Skin epidermis (tissue), 12 donors: ENCODE measurements around the gene CHMP6.

Experiments used
- H3K27ac ChIP-seq, 21 experiments: fragments of 200-600 bp; sonication (generic) in 11 of 21; one replicate each; pipeline ENCODE4 v1.5.0; 2020; ENCODE audit warnings: mild to moderate bottlenecking in 3 of 21, inconsistent platforms in 2 of 21, moderate library complexity in 2 of 21
- H3K4me3 ChIP-seq, 7 experiments: fragments of 200-600 bp; sonication (generic) in 2 of 7; one replicate each; pipeline ENCODE4 v1.5.0; 2020; ENCODE audit warnings: inconsistent platforms in 2 of 7, mild to moderate bottlenecking in 2 of 7, moderate library complexity in 1 of 7

CHMP6 gene

GRCh38 chr17:80989586-80989913 is 2.1 kb upstream of the CHMP6 start:
- no peak overlapping the region for H3K27ac ChIP-seq
- no peak overlapping the region for H3K4me3 ChIP-seq

GRCh38 chr17:80990921-80991644 is 558 bp upstream of the CHMP6 start:
- H3K4me3 ChIP-seq = peak overlapping the region; percentile 79 to 99 (median 97)
- peak overlapping the region; percentile 70 to 95 (median 84) for H3K27ac ChIP-seq

- peak overlapping the region; percentile 70 to 95 (median 84) for H3K27ac ChIP-seq
- H3K4me3 ChIP-seq = peak overlapping the region; percentile 79 to 99 (median 97)
Observed at GRCh38 chr17:80992077-80992947, 671 bp downstream of the CHMP6 start.

GRCh38 chr17:80992948-80993624 is 1.4 kb downstream of the CHMP6 start:
- peak overlapping the region in 6 of 7 experiments; percentile 85 to 99 (median 97) for H3K4me3 ChIP-seq
- peak overlapping the region in 3 of 21 experiments; percentile 86 to 92 (median 87) for H3K27ac ChIP-seq

GRCh38 chr17:80995131-80995530 is 3.5 kb downstream of the CHMP6 start:
- Histone ChIP-seq H3K4me3 (no peak overlapping the region), H3K27ac (no peak overlapping the region)

GRCh38 chr17:80996422-80997305 is 5.0 kb downstream of the CHMP6 start:
- Histone ChIP-seq H3K27ac (no peak overlapping the region), H3K4me3 (no peak overlapping the region)

GRCh38 chr17:80997424-80998117 is 5.9 kb downstream of the CHMP6 start:
- H3K4me3 ChIP-seq = no peak overlapping the region
- no peak overlapping the region for H3K27ac ChIP-seq

GRCh38 chr17:80998118-80998747 is 6.6 kb downstream of the CHMP6 start:
- no peak overlapping the region for H3K27ac ChIP-seq

GRCh38 chr17:80998748-80999535 is 7.3 kb downstream of the CHMP6 start:
- no peak overlapping the region for H3K4me3 ChIP-seq
- no peak overlapping the region for H3K27ac ChIP-seq

More at GRCh38 chr17:80998118-80998747, 6.6 kb downstream of the CHMP6 start:
- H3K4me3 ChIP-seq = no peak overlapping the region

GRCh38 chr17:80999536-81000333 is 8.1 kb downstream of the CHMP6 start:
- H3K27ac ChIP-seq = no peak overlapping the region
- no peak overlapping the region for H3K4me3 ChIP-seq

- no peak overlapping the region for H3K4me3 ChIP-seq
- no peak overlapping the region for H3K27ac ChIP-seq
Observed at GRCh38 chr17:81000334-81000630, 8.6 kb downstream of the CHMP6 start.

- no peak overlapping the region for H3K4me3 ChIP-seq
- H3K27ac ChIP-seq = no peak overlapping the region
Observed at GRCh38 chr17:81000631-81001357, 9.2 kb downstream of the CHMP6 start.

- H3K4me3 ChIP-seq = no peak overlapping the region
- no peak overlapping the region for H3K27ac ChIP-seq
Observed at GRCh38 chr17:81002013-81002384, 10.4 kb downstream of the CHMP6 start.

- Histone ChIP-seq H3K4me3 (no peak overlapping the region), H3K27ac (no peak overlapping the region)
Observed at GRCh38 chr17:81002409-81003361, 11.0 kb downstream of the CHMP6 start.

- H3K27ac ChIP-seq = no peak overlapping the region
- H3K4me3 ChIP-seq = peak overlapping the region in 4 of 7 experiments; percentile 2 to 20 (median 12)
Observed at GRCh38 chr17:81003711-81004475, 12.3 kb downstream of the CHMP6 start.
